HTR-8/SVneo (cell line): Measurements from ENCODE around the gene CNPY2.
A peak's percentile ranks its signal among the peaks of the same experiment; 100 is the strongest.
"Not testable (repeated sequence)": the region's sequence is repeated elsewhere in the genome, so short reads cannot be mapped to it uniquely, and the experiment has no call there.

Experiments used
- DNase-seq: peaks from one replicate; pipeline ENCODE4 v3.0.0; 2011; ENCODE audit warnings: low spot score, mixed read lengths; ENCODE audit not compliant: insufficient read length
- FAIRE-seq: peaks from 2 replicates; lab custom pipeline; 2011; peaks lifted over from hg19 to GRCh38; lab: Jason Lieb, UNC

Gene CNPY2

GRCh38 chr12:56334490-56334793 lies 18.7 kb upstream of the CNPY2 start:
- no peak for FAIRE-seq

GRCh38 chr12:56333679-56334489 lies 18.1 kb upstream of the CNPY2 start, which contains the start of gene PAN2:
TSS of gene PAN2 (minus strand) at chr12:56334000. CDS start at chr12:56333094, 906 bp downstream.
- peak; percentile 99 for DNase-seq
- FAIRE-seq, result no peak

More at GRCh38 chr12:56334490-56334793, 18.7 kb upstream of the CNPY2 start:
- DNase-seq, result no peak

GRCh38 chr12:56333197-56333678 lies 17.4 kb upstream of the CNPY2 start:
- FAIRE-seq (no peak), DNase-seq (no peak)

DNA sequence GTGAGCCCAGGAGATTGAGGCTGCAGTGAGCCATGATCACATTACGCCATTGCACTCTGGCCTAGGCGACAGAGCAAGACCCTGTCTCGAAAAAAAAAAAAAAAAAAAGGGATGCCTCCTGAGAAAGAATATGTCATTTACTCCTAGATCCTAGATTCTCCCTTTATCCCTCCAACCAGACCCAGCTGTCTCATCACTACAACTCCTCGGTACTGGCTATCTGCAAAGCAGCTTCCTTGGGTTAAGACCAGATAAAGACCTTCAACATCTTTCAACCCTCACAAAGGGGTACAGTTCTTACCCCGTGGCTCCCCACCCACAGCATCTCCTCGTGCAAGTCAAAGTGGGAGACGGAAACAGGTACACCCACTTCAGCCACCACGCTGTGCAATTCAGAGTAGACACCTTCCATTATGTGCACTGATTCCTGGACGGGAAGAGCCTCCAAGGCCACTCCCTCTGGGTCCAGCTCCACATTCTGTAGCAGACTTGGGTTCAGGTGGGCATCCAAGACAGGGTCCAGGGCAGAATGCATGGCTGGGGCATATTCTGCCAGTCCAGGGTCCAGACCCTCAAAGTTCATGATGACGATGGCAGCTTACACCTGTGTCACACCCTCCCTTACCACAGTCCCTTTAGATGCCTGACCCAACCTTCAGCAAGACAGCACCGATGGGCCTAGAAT lies 16.9 kb upstream of the CNPY2 start:
- FAIRE-seq, result no peak

DNA sequence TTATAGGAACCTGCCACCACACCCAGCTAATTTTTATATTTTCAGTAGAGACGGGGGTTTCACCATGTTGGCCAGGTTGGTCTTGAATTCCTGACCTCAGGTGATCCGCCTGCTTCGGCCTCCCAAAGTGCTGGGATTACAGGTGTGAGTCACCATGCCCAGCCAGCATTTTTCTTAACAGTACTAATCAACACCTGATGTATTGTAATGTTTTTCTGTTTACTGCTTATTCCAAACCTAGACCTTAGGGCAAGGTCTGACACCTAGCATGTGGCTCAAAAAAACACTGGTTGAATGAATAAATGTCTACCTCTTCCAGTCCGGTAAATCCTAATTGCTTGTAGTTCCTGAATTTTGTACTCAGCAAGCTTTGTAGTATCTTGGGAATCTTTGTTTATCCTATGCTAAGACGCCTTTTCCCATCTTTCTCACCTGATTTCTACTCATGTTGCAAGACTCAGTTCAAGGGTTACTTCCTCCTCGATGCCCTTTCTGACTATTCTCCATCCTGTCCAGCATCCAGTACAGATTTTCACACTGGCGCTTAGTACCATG lies 15.2 kb upstream of the CNPY2 start:
- FAIRE-seq, result no peak
- DNase-seq, result no peak

More for the DNA sequence above, 16.9 kb upstream of the CNPY2 start:
- no peak for DNase-seq

- FAIRE-seq, result no peak
- no peak for DNase-seq
These were observed 10.7 kb upstream of the CNPY2 start for GRCh38 chr12:56326533-56326932.

DNA sequence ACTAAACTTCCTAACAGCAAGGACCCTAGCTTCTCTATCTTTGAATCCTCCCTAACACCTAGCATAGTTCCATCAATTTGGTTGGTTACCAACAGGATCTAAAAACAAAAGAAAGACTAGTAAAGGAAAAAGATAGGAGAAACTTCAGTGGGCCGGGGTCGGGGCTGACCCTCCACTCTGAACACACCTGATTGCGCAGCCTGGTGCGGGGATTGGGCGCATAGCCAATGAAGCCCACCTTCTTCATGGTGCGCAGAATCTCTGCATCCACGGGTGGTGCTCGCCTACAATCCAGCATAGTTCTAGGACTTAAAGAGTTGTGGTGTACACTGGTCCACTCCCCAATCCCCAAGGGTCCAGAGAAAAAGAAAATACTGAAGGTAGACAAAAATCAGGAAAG lies 10.3 kb upstream of the CNPY2 start:
- DNase-seq (no peak), FAIRE-seq (no peak)

DNA sequence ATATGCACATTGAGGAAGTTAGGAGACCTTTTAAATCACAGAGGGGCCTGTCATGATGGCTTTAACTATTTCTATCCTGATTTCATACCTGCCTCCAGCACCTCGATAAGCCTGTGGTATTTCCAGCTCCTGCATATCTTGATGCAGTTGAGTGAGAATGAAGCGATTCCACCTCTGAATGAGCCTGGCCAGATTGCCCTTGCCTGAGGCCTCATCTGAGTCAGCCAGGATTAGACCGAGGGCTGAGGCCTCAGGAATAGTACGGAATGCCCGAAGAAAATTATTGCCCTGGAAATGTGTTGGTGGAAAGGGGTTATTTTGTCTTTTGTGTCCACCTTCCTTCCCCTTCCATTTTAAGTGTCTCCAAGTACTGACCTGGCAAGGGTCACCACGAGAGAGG lies 8.4 kb upstream of the CNPY2 start:
- DNase-seq (no peak), FAIRE-seq (no peak)

GRCh38 chr12:56321610-56322009 lies 5.8 kb upstream of the CNPY2 start:
- FAIRE-seq, result not testable (repeated sequence)

DNA sequence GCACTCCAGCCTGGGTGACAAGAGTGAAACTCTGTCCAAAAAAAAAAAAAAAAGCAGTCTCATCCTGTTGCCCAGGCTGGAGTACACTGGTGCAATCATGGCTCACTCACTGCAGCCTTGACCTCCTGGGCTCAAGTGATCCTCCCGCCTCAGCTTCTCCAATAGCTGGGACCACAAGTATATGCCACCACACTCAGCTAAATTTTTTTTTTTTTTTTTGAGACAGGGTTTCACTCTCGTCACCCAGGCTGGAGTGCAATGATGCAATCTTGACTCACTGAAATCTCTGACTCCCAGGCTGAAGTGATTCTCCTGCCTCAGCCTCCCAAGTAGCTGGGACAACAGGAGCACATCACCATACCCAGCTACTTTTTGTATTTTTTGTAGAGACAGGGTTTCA lies 5.2 kb upstream of the CNPY2 start:
- no peak for DNase-seq
- FAIRE-seq, result no peak

More at GRCh38 chr12:56321610-56322009, 5.8 kb upstream of the CNPY2 start:
- DNase-seq, result not testable (repeated sequence)

DNA sequence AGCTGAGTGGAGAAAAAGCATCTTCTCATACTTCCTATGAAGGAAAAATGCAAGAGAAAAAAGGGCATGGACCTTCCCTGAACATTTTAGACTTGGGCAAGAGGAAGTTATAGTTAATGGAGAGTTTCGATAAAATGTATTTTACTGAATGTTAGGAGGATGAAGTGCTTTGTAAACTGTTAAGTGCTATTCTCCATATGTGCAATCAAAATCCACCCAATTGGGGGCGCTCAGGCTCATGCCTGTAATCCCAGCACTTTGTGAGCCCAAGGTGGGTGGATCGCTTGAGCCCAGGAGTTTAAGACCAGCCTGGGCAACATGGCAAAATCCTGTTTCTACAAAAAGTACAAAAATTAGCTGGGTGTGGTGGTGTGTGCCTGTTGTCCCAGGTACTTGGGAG lies 1.9 kb upstream of the CNPY2 start:
- no peak for DNase-seq
- no peak for FAIRE-seq

DNA sequence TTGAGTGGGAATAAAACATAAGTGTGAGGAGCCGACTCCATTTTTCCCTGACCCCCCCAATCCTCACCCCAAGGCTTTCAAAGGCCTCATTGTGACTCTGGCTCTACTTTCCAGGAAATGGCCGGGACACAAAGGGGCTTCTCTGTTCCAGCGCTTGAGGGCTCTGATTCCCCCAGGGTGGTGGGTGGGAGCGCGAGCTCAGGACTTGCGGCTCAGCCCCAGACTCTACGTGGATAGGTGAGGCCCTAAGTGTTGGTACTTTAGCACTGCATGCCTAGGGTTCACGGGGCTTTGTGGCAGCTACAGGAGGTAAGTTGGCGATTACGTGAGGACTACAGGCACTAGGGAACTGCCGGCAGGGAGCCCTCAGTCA lies 553 bp downstream of the CNPY2 start:
- FAIRE-seq (no peak), DNase-seq (no peak)

DNA sequence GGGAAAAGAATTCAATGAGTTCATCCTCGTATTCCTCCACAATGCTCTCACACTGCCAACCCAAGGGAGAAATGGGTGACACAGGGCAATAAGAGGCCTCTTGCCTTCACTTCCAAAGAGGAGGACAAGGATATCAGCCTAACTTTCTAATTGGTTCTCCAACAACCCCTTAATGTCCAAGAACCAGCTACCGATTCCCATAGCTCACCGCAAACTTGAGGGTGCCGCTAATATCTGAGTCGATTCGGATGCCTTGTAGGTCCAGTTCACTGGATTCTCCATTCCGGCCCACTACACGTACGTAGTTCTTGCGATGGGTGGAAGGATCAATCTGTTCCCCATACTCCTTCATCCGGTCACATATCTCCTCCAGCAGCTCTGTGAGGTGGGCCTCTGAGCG lies 4.8 kb downstream of the CNPY2 start:
- DNase-seq (no peak), FAIRE-seq (no peak)

DNA sequence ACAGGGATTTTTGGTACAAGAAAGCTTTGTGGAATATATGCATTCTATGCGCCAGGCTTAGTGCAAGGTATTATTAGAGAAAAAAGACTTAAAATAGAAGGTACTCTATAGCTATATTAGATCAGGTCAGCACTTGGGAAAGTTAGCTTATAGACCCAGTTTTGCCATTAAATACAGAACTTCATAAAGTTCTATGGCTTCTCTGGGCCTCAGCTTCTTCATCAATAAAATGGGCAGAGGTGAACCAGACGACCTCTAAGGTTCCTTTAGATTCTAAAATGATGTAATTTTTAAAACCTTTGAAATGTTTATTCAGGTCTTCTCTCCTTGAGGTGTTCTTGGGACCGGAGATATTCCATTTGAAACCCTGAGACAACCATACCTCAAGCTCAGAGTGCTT lies 7.1 kb downstream of the CNPY2 start:
- no peak for DNase-seq
- no peak for FAIRE-seq

DNA sequence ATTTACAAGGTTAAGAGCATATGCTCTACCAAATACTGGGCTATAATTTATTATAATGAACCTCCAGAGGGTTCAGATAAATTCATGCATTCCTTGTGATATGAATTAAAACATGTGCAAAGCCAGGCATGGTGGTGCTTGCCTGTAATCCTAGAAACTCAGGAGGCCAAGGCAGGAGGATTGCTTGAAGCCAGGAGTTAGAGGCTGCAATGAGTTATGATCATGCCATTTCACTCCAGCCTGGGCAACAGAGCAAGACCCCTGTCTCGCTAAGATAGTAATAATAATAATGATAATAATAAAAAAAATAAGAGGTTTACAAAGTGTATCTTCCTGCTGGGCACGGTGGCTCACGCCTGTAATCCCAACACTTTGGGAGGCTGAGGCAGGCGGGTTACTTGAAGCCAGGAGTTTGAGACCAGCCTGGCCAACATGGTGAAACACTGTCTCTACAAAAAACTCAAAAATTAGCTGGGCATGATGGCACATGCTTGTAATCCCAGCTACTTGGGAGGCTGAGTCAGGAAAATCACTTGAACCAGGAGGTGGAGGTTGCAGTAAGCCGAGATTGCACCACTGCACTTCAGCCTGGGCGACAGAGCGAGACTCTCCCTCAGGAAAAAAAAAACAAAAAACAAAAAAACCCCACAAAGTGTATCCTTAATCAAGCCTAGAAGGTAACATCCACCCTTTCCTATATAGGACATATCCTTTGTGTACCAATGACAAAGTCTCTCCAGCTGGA lies 8.4 kb downstream of the CNPY2 start:
- no peak for FAIRE-seq
- no peak for DNase-seq

DNA sequence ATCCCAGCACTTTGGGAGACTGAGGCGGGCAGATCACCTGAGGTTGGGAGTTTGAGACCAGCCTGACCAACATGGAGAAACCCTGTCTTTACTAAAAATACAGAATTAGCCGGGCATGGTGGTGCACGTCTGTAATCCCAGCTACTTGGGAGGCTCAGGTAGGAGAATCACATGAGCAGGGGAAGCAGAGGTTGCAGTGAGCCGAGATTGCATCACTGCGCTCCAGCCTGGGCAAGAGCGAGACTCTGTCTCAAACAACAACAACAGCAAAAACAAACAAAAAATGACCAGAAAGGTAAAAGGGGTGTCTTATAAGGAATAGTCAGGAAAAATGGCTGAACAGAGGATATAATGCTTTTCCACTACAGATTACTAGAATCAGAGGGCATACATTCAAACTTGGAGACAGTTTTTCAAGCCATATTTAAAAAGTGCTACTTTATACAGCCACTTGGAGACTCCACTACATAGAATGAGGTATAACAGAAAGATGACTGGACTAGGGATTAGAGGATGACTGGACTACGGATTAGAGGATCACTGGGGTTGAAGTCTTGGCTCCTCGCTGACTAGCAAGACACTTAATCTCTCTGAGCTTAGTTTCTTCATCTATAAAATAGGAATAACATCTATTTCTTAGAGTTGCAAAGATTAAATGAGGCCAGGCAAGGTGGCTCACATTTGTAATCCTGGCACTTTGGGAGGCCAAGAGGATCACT lies 10.8 kb downstream of the CNPY2 start:
- DNase-seq (no peak), FAIRE-seq (no peak)

DNA sequence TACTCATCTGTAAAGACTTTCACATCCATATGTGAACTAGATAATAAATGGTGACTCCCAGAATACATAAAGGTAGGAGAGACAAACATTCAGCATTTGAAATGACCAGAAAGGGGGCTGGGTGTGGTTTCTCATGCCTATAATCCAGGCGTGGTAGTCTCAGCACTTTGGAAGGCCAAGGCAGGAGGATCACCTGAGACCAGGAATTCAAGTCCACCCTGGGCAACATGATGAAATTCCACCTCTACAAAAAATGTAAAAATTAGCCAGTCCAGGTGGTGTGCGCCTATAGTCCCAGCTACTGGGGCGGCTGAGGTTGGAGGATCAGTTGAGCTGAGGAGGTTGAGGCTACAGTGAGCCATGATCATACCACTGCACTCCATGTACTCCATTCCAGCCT lies 11.5 kb downstream of the CNPY2 start:
- FAIRE-seq (no peak), DNase-seq (no peak)

DNA sequence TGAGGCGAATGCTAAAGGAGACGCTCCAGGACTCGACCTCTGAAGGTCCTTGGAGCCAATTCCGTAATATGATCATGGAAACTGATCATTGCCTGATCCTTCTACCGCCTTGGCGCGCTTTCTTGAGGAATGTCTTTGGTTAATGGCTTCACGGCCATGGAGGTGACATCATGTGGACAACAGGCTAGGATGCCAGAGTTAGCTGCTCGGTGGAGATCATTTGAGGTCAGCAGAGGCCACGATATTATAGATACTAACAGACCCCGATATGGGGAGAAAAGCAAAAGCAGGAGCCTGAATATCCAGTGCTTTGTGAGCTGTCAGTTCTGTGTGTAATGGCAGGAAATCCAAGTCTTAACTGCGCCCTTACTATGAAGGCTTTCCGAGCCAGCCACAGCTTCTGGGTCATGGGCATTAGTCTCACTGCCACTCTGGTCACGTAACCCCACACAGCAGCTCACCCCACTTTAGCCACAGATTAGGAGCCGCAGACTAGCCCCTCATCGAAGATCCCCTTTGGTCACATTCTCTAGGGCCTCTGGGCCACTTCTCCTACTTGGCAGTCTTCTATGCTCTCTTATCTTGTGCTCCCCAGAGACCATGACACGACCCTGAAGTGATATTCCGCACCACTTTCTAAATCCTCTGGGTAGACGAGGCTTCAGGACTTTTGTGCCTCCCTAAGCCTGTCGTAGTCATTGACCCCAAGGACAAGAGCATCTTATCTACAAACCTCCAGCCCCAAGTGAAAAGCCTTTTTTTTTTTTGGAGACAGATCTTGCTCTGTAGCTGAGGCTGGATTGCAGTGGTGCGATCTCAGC lies 14.9 kb downstream of the CNPY2 start:
- no peak for DNase-seq
- FAIRE-seq, result no peak
